Trophoblast cell (in vitro differentiated cells and primary cell): ENCODE results near the gene C19orf25.

Source experiments
- DNase-seq, 2 donors: peaks; one replicate each; pipeline ENCODE4 v3.0.0-alpha.2; 2016
- H2AFZ ChIP-seq: 2 replicates; pipeline ENCODE4 v1.6.1; 2013; ENCODE audit warnings: low read length, moderate library complexity, mild to moderate bottlenecking; ENCODE audit not compliant: insufficient read depth, poor library complexity
- H2AK5ac ChIP-seq: 2 replicates; pipeline ENCODE4 v1.6.1; 2013; ENCODE audit warnings: mild to moderate bottlenecking, low read length
- H2BK120ac ChIP-seq: 2 replicates; pipeline ENCODE4 v1.6.1; 2013; ENCODE audit warnings: low read length, mild to moderate bottlenecking, moderate library complexity; ENCODE audit not compliant: insufficient read depth, poor library complexity
- H2BK12ac ChIP-seq: 2 replicates; pipeline ENCODE4 v1.6.1; 2013; ENCODE audit warnings: mild to moderate bottlenecking, low read length, moderate library complexity
- H2BK5ac ChIP-seq: 2 replicates; pipeline ENCODE4 v1.6.1; 2013; ENCODE audit warnings: low read length, low read depth, moderate library complexity, mild to moderate bottlenecking; ENCODE audit not compliant: poor library complexity
- H3K14ac ChIP-seq: 2 replicates; pipeline ENCODE4 v1.6.1; 2013; ENCODE audit warnings: mild to moderate bottlenecking, low read length
- H3K18ac ChIP-seq: 2 replicates; pipeline ENCODE4 v1.6.1; 2013; ENCODE audit warnings: mild to moderate bottlenecking, low read length
- H3K23ac ChIP-seq: 2 replicates; pipeline ENCODE4 v1.6.1; 2013; ENCODE audit warnings: low read length
- H3K27ac ChIP-seq: 2 replicates; pipeline ENCODE4 v1.5.1; 2013; ENCODE audit warnings: low read depth, mild to moderate bottlenecking, inconsistent platforms, low read length, moderate library complexity
- H3K27me3 ChIP-seq: 2 replicates; pipeline ENCODE4 v1.6.1; 2013; ENCODE audit warnings: inconsistent platforms, mild to moderate bottlenecking, low read length, moderate library complexity; ENCODE audit not compliant: insufficient read depth
- H3K36me3 ChIP-seq, 2 experiments: 1 replicate in 1 of 2; 2 replicates in 1 of 2; pipeline ENCODE4 v1.6.1; 2013; ENCODE audit warnings: low read length in 2 of 2, mild to moderate bottlenecking in 2 of 2, moderate library complexity in 1 of 2; ENCODE audit not compliant: insufficient read depth in 2 of 2, control insufficient read depth in 1 of 2
- H3K4ac ChIP-seq: 2 replicates; pipeline ENCODE4 v1.6.1; 2013; ENCODE audit warnings: low read depth, mild to moderate bottlenecking, low read length, moderate library complexity
- H3K4me1 ChIP-seq, 2 experiments: 1 replicate in 1 of 2; 2 replicates in 1 of 2; pipeline ENCODE4 v1.6.1; 2013; ENCODE audit warnings: low read length in 2 of 2, mild to moderate bottlenecking in 2 of 2, moderate library complexity in 1 of 2; ENCODE audit not compliant: insufficient read depth in 2 of 2, control insufficient read depth in 1 of 2
- H3K4me2 ChIP-seq: 2 replicates; pipeline ENCODE4 v1.6.1; 2013; ENCODE audit warnings: inconsistent platforms, mild to moderate bottlenecking, low read length, moderate library complexity
- H3K4me3 ChIP-seq: 2 replicates; pipeline ENCODE4 v1.5.1; 2013; ENCODE audit warnings: mild to moderate bottlenecking, low read depth, low read length, inconsistent platforms
- H3K79me1 ChIP-seq: one replicate; pipeline ENCODE4 v1.6.1; 2013; ENCODE audit warnings: low read length
- H3K79me2 ChIP-seq: 2 replicates; pipeline ENCODE4 v1.6.1; 2013; ENCODE audit warnings: low read length, mild to moderate bottlenecking; ENCODE audit not compliant: control insufficient read depth, insufficient read depth, poor library complexity
- H3K9ac ChIP-seq: 2 replicates; pipeline ENCODE4 v1.6.1; 2013; ENCODE audit warnings: mild to moderate bottlenecking, low read length
- H3K9me3 ChIP-seq: 2 replicates; pipeline ENCODE4 v1.6.1; 2013; ENCODE audit warnings: low read depth, mild to moderate bottlenecking, control low read depth, inconsistent platforms, low read length; ENCODE audit not compliant: insufficient read depth
- H4K12ac ChIP-seq: 2 replicates; pipeline ENCODE4 v1.6.1; 2013; ENCODE audit warnings: low read depth, mild to moderate bottlenecking, low read length, moderate library complexity
- H4K8ac ChIP-seq: 2 replicates; pipeline ENCODE4 v1.6.1; 2013; ENCODE audit warnings: low read depth, mild to moderate bottlenecking, low read length, moderate library complexity
- H4K91ac ChIP-seq: one replicate; pipeline ENCODE4 v1.6.1; 2013; ENCODE audit warnings: low read depth, mild to moderate bottlenecking, low read length, moderate library complexity
- WGBS: extraction: QIAGEN DNeasy Blood & Tissue Kit; methylation state at CpG from one replicate; pipeline ENCODE4 v1.1.7; 2013; ENCODE audit warnings: missing lambda C conversion rate; ENCODE audit not compliant: insufficient read length, insufficient coverage; ENCODE audit errors: extremely low coverage; 5-methylcytosine and 5-hydroxymethylcytosine counted together

C19orf25 gene

DNA sequence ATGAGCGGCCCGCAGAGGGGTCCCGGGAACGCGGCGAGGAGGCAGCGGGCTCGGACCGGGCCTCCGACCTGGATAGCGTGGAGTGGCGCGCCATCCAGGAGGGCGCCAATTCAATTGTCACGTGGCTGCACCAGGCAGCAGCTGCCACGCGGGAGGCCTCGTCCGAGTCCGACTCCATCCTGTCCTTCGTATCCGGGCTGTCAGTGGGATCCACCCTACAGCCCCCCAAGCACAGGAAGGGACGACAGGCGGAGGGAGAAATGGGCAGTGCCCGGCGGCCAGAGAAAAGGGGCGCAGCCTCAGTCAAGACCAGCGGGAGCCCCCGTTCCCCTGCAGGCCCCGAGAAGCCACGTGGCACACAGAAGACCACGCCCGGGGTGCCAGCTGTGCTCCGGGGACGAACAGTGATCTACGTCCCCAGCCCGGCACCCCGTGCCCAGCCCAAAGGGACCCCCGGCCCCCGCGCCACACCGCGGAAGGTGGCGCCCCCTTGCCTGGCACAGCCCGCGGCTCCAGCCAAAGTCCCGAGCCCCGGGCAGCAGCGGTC, 10.7 kb downstream of the C19orf25 start:
- Histone ChIP-seq H3K18ac (no peak overlapping the region), H3K27ac (no peak overlapping the region), H3K23ac (no peak overlapping the region), H4K12ac (no peak overlapping the region), H2AK5ac (no peak overlapping the region), H3K14ac (no peak overlapping the region), H3K36me3 (no peaks in the 10 kb centered on the region), H3K4me1 (peaks cover 5 to 19% of the 10 kb centered on the region in 2 experiments), H4K8ac (no peak overlapping the region), H2BK12ac (no peak overlapping the region), H4K91ac (no peak overlapping the region), H3K4me2 (no peak overlapping the region), H3K79me1 (no peaks in the 10 kb centered on the region), H3K9ac (no peak overlapping the region), H3K27me3 (peaks cover 74% of the 10 kb centered on the region), H3K4ac (no peak overlapping the region), H3K79me2 (no peaks in the 10 kb centered on the region), H3K4me3 (no peak overlapping the region), H2AFZ (no peak overlapping the region), H3K9me3 (peaks cover 30% of the 10 kb centered on the region), H2BK120ac (no peak overlapping the region), H2BK5ac (no peak overlapping the region)
- no CpG with 5 or more reads among the region's 49 CpGs for WGBS
- DNase-seq: no peak

- no peak overlapping the region for H3K14ac ChIP-seq
- H3K36me3 ChIP-seq: no peaks in the 10 kb centered on the region
- H2AFZ ChIP-seq: no peak overlapping the region
- no peak overlapping the region for H2BK120ac ChIP-seq
- no peak overlapping the region for H3K4me3 ChIP-seq
- WGBS: no CpG with 5 or more reads among the region's 92 CpGs
- peaks cover 5 to 19% of the 10 kb centered on the region in 2 experiments for H3K4me1 ChIP-seq
- H3K79me1 ChIP-seq: no peaks in the 10 kb centered on the region
- no peak overlapping the region for H4K8ac ChIP-seq
- H2BK5ac ChIP-seq: no peak overlapping the region
- no peak overlapping the region for H2BK12ac ChIP-seq
- no peak overlapping the region for H4K12ac ChIP-seq
- H3K9ac ChIP-seq: no peak overlapping the region
- H3K23ac ChIP-seq: no peak overlapping the region
- no peak overlapping the region for H4K91ac ChIP-seq
- H2AK5ac ChIP-seq: no peak overlapping the region
- H3K4ac ChIP-seq: no peak overlapping the region
- DNase-seq: no peak
- H3K79me2 ChIP-seq: no peaks in the 10 kb centered on the region
- peaks cover 74% of the 10 kb centered on the region for H3K27me3 ChIP-seq
- H3K27ac ChIP-seq: no peak overlapping the region
- H3K4me2 ChIP-seq: no peak overlapping the region
- H3K9me3 ChIP-seq: peaks cover 30% of the 10 kb centered on the region
- H3K18ac ChIP-seq: no peak overlapping the region
Observed at GRCh38 chr19:1467490-1468273, 11.3 kb downstream of the C19orf25 start.

DNA sequence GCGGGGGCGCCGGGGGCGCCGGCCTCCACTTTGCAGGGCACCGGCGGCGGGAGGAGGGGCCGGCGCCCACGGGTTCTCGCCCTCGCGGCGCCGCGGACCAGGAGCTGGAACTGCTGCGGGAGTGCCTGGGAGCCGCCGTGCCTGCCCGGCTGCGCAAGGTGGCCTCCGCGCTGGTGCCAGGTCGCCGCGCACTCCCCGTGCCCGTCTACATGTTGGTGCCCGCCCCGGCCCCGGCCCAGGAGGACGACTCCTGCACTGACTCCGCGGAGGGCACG, 11.9 kb downstream of the C19orf25 start:
- no peak overlapping the region for H4K12ac ChIP-seq
- H3K36me3 ChIP-seq: no peaks in the 10 kb centered on the region

GRCh38 chr19:1466461-1467214, 12.4 kb downstream of the C19orf25 start:
- no peak for DNase-seq
- no CpG with 5 or more reads among the region's 70 CpGs for WGBS
- no peak overlapping the region for H3K4me3 ChIP-seq
- H2BK12ac ChIP-seq: no peak overlapping the region
- H2AFZ ChIP-seq: no peak overlapping the region
- H3K18ac ChIP-seq: no peak overlapping the region
- H3K4ac ChIP-seq: no peak overlapping the region
- no peak overlapping the region for H4K91ac ChIP-seq
- H3K27me3 ChIP-seq: peaks cover 68% of the 10 kb centered on the region
- H3K9me3 ChIP-seq: peaks cover 30% of the 10 kb centered on the region
- no peak overlapping the region for H3K14ac ChIP-seq
- H3K4me1 ChIP-seq: peaks cover 5 to 19% of the 10 kb centered on the region in 2 experiments
- no peaks in the 10 kb centered on the region for H3K36me3 ChIP-seq
- H4K12ac ChIP-seq: no peak overlapping the region
- no peaks in the 10 kb centered on the region for H3K79me1 ChIP-seq
- H3K79me2 ChIP-seq: no peaks in the 10 kb centered on the region
- H3K9ac ChIP-seq: no peak overlapping the region
- no peak overlapping the region for H3K23ac ChIP-seq
- no peak overlapping the region for H2BK120ac ChIP-seq
- peak overlapping the region; percentile 25 for H3K4me2 ChIP-seq
- H3K27ac ChIP-seq: no peak overlapping the region
- no peak overlapping the region for H2AK5ac ChIP-seq
- no peak overlapping the region for H4K8ac ChIP-seq
- no peak overlapping the region for H2BK5ac ChIP-seq

More for the DNA sequence above, 11.9 kb downstream of the C19orf25 start:
- H3K4me3 ChIP-seq: no peak overlapping the region
- H4K91ac ChIP-seq: no peak overlapping the region
- H2BK5ac ChIP-seq: no peak overlapping the region
- H3K9ac ChIP-seq: no peak overlapping the region
- H2AFZ ChIP-seq: no peak overlapping the region
- H3K14ac ChIP-seq: no peak overlapping the region
- no peaks in the 10 kb centered on the region for H3K79me2 ChIP-seq
- no peak overlapping the region for H2BK120ac ChIP-seq
- no peak for DNase-seq
- peaks cover 30% of the 10 kb centered on the region for H3K9me3 ChIP-seq
- H3K18ac ChIP-seq: no peak overlapping the region
- no peak overlapping the region for H4K8ac ChIP-seq
- no peak overlapping the region for H2BK12ac ChIP-seq
- H3K27ac ChIP-seq: no peak overlapping the region
- peaks cover 73% of the 10 kb centered on the region for H3K27me3 ChIP-seq
- H3K4ac ChIP-seq: no peak overlapping the region
- no peak overlapping the region for H3K4me2 ChIP-seq
- H2AK5ac ChIP-seq: no peak overlapping the region
- WGBS: no CpG with 5 or more reads among the region's 36 CpGs
- no peaks in the 10 kb centered on the region for H3K79me1 ChIP-seq
- H3K4me1 ChIP-seq: peaks cover 5 to 19% of the 10 kb centered on the region in 2 experiments
- H3K23ac ChIP-seq: no peak overlapping the region
